A204.1 (cell line): Measurements from ENCODE around the gene SAXO1.
"Not testable (repeated sequence)": the region's sequence is repeated elsewhere in the genome, so short reads cannot be mapped to it uniquely, and the experiment has no call there.

Source experiments
- FAIRE-seq: peaks from 2 replicates; lab custom pipeline; 2012; peaks lifted over from hg19 to GRCh38; lab: Jason Lieb, UNC

The SAXO1 gene

GRCh38 chr9:18970393-18970792 lies 62.6 kb downstream of the SAXO1 start:
- no peak for FAIRE-seq

GRCh38 chr9:18969128-18969527 lies 63.9 kb downstream of the SAXO1 start:
- no peak for FAIRE-seq

GRCh38 chr9:18955626-18956025 lies 77.4 kb downstream of the SAXO1 start:
- FAIRE-seq: no peak

GRCh38 chr9:18951936-18952335 lies 81.1 kb downstream of the SAXO1 start:
- no peak for FAIRE-seq

- no peak for FAIRE-seq
These were observed 85.1 kb downstream of the SAXO1 start for GRCh38 chr9:18947892-18948339.

- FAIRE-seq: no peak
These were observed 90.2 kb downstream of the SAXO1 start for GRCh38 chr9:18942801-18943200.

- no peak for FAIRE-seq
These were observed 91.8 kb downstream of the SAXO1 start for GRCh38 chr9:18941060-18941740.

GRCh38 chr9:18939943-18940342 lies 93.1 kb downstream of the SAXO1 start:
- FAIRE-seq: no peak

- FAIRE-seq: no peak
These were observed 96.7 kb downstream of the SAXO1 start for GRCh38 chr9:18936094-18936871.

- no peak for FAIRE-seq
These were observed 97.5 kb downstream of the SAXO1 start for GRCh38 chr9:18935541-18935940.

GRCh38 chr9:18930611-18931010 lies 102.4 kb downstream of the SAXO1 start:
- FAIRE-seq: not testable (repeated sequence)

- no peak for FAIRE-seq
These were observed 104.3 kb downstream of the SAXO1 start for GRCh38 chr9:18928711-18929110.

- FAIRE-seq: no peak
These were observed 106.5 kb downstream of the SAXO1 start for GRCh38 chr9:18926513-18926912.

GRCh38 chr9:18925880-18926279 lies 107.1 kb downstream of the SAXO1 start:
- no peak for FAIRE-seq

- FAIRE-seq: no peak
These were observed 109.2 kb downstream of the SAXO1 start for GRCh38 chr9:18923671-18924430.

- no peak for FAIRE-seq
These were observed 109.8 kb downstream of the SAXO1 start for GRCh38 chr9:18923167-18923566.

GRCh38 chr9:18922161-18922885 lies 110.7 kb downstream of the SAXO1 start:
- no peak for FAIRE-seq

GRCh38 chr9:18921366-18922075 lies 111.5 kb downstream of the SAXO1 start:
- FAIRE-seq: no peak

- no peak for FAIRE-seq
These were observed 112.6 kb downstream of the SAXO1 start for GRCh38 chr9:18920141-18921084.

GRCh38 chr9:18911714-18912342 lies 121.2 kb downstream of the SAXO1 start:
- FAIRE-seq: no peak
